ENCODE data around the gene SYNDIG1. TPM values are rescaled to one million over a fixed set of nuclear protein-coding genes. Genes with fewer than 3 reads are reported as not detected.

Gene SYNDIG1
- total RNA-seq, 4 donors from 2014 or later: not detected

DNA sequence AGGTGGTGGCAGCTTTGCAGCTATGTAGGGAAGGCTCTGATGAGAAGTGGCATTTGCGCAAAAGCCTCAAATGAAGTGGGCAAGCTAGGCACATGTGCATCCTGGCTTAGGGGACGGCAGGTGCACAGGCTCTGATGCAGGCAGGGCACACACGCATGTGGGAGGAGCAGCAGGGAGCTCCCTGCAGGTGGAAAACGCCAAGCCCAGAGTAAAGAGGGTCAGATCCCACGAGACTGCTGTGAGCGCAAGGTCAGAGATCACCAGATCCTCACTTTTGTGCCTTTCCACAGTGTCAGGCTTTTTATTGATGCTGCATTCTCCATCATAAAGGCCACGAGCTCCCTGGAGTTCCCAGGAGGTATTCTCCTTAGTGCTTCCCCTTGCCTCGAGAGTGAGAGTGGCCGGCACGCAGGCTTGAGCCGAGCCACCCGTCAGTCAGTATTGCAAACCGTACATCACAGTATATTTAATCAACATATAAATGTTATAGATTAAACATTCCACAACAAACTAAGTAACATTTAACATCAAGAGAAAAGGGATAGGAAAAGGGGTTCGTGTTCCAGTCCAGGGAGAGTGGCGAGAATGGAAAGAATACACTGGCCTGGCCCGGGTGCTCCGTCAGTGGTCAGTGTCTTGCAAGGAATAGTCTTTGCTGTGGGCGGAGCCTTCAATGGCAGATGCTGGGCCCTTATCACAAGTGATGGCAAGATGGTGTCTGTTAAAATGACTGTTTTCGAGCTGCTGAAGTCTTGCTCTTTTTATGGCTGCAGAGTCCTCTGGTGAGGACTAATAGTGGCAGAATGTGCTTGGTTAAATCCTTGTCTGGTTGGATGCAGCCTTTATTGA, 109.4 kb downstream of the SYNDIG1 start:
- WGBS, 2 donors: 74 to 76% methylated on average over 17 to 19 of the region's 19 CpGs
- TF ChIP-seq POLR2A (IDR thresholded peaks at IDR 0.05): no peak
- DNase-seq: no peak
- H3K27me3 ChIP-seq: no peaks in the 10 kb centered on the region
- no peaks in the 10 kb centered on the region for H3K4me1 ChIP-seq
- no peaks in the 10 kb centered on the region for H3K36me3 ChIP-seq
- intact Hi-C loops (cut with DNase I): no loop called here
- no peaks in the 10 kb centered on the region for H3K9me3 ChIP-seq
- no peak overlapping the region for H3K4me3 ChIP-seq
- no peak overlapping the region for H3K27ac ChIP-seq

DNA sequence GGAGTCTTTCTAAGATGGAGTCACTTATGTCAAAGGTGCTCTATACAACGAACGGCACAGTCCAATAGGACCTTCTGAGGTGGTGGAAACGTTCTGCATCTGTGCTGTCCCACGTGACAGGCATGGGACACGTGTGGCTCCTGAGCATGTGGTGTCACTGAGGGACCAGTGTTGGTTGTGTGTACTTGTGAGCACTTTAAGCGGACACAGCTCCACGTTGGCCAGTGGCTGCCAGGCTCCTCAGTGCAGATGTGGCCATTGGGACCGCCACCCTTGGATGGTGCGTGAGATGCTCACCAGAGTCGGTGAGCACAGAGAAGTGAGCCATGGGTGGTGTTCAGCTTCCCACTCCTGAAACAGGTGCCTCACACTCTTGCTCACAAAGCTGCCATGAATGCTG, 110.0 kb downstream of the SYNDIG1 start:
- no peak for DNase-seq
- 63 to 74% methylated on average over 4 to 6 of the region's 10 CpGs for WGBS, 2 donors
- Histone ChIP-seq H3K27ac (no peak overlapping the region), H3K27me3 (no peaks in the 10 kb centered on the region), H3K36me3 (no peaks in the 10 kb centered on the region), H3K4me3 (no peak overlapping the region), H3K9me3 (no peaks in the 10 kb centered on the region), H3K4me1 (no peaks in the 10 kb centered on the region)
- intact Hi-C loops (cut with DNase I): no loop called here
- no peak for TF ChIP-seq POLR2A (IDR thresholded peaks at IDR 0.05)
- TF ChIP-seq, protein P1, sequence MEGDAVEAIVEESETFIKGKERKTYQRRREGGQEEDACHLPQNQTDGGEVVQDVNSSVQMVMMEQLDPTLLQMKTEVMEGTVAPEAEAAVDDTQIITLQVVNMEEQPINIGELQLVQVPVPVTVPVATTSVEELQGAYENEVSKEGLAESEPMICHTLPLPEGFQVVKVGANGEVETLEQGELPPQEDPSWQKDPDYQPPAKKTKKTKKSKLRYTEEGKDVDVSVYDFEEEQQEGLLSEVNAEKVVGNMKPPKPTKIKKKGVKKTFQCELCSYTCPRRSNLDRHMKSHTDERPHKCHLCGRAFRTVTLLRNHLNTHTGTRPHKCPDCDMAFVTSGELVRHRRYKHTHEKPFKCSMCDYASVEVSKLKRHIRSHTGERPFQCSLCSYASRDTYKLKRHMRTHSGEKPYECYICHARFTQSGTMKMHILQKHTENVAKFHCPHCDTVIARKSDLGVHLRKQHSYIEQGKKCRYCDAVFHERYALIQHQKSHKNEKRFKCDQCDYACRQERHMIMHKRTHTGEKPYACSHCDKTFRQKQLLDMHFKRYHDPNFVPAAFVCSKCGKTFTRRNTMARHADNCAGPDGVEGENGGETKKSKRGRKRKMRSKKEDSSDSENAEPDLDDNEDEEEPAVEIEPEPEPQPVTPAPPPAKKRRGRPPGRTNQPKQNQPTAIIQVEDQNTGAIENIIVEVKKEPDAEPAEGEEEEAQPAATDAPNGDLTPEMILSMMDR (IDR thresholded peaks at IDR 0.05): no peak

DNA sequence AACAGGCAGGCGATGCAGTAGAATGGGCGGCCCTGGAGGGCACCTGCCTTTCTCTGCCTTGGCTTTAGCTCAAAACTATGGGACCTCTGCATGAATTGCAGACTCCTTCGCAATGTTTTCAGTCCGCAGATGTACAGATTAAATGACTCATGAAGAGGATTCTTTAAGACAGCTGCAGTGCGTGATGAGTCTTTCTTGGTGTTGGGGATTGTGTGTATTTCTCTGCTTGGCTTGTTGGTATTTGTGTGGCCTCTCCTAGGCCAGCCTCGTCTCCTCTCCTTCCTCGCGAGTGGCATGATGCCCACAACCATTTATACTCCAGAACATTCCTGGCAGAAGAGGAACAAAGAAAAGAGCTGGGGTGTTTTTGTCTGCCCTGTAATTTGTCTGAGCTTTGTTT, 110.6 kb downstream of the SYNDIG1 start:
- intact Hi-C loops (cut with DNase I): no loop called here
- Histone ChIP-seq H3K36me3 (no peaks in the 10 kb centered on the region), H3K9me3 (no peaks in the 10 kb centered on the region), H3K4me1 (no peaks in the 10 kb centered on the region), H3K4me3 (no peak overlapping the region), H3K27me3 (no peaks in the 10 kb centered on the region), H3K27ac (no peak overlapping the region)
- no peak for DNase-seq
- 55 to 58% methylated on average over 8 of the region's 8 CpGs for whole genome bisulfite sequencing, 2 donors
- TF ChIP-seq POLR2A (IDR thresholded peaks at IDR 0.05): no peak
- TF ChIP-seq, protein P1 (IDR thresholded peaks at IDR 0.05): no peak

DNA sequence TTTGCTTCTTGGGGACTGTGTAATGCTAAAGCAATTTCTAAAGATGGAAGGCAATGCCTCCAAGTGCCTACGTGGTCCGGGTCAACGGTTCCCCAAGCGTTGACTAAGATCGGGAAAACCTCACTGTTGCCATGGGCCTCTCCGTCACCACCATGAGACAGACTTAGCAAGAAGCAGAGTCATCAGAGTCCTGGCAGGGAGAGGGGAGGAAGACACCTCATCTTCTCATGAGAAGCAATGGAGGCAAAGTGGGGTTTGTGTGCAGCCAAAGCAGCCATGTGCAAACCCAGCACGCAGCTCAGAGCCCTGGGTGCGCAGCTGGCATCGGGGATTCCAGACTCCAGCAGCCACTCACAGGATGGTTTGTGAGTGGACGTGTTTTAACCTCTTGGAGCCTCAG, 111.4 kb downstream of the SYNDIG1 start:
- no peak for TF ChIP-seq POLR2A (IDR thresholded peaks at IDR 0.05)
- TF ChIP-seq, protein P1 (IDR thresholded peaks at IDR 0.05): no peak
- Histone ChIP-seq H3K4me1 (no peaks in the 10 kb centered on the region), H3K27ac (no peak overlapping the region), H3K4me3 (no peak overlapping the region), H3K27me3 (no peaks in the 10 kb centered on the region), H3K36me3 (no peaks in the 10 kb centered on the region), H3K9me3 (no peaks in the 10 kb centered on the region)
- no peak for DNase-seq
- intact Hi-C loops (cut with DNase I): no loop called here
- 78 to 91% methylated on average over 7 to 8 of the region's 10 CpGs for WGBS, 2 donors

DNA sequence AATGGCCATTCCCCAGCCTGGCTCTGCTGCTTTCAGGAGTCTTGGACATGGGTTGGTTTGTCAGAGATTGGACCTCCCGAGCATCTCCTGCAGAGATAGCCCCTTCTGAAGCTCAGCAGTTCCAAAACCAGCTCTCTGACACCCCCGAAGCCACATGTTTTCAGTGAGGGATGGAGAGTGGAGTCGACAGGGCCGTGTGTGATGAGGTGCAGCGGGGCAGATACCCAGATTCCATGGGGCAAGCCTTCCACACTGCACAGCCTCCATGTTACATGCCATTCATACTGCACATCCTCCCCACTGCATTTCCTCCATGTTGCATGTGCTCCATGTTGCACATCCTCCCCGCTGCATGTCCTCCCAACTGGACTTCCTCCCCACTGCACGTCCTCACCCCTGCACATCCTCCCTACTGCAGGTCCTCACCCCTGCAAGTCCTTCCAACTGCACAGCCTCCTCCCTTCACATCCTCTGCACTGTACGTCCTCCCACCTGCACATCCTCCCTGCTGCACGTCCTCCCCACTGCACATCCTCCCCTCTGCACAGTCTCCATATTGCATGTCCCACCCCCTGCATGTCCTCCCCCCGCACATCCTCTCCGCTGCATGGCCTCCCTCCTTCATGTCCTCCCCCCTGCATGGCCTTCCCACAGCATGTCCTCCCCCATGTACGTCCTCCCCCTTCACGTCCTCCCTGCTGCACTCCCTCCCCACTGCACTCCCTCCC, 112.2 kb downstream of the SYNDIG1 start:
- WGBS, 2 donors: 74 to 77% methylated on average over 8 to 13 of the region's 13 CpGs
- Histone ChIP-seq H3K27me3 (no peaks in the 10 kb centered on the region), H3K4me3 (no peak overlapping the region), H3K9me3 (no peaks in the 10 kb centered on the region), H3K4me1 (no peaks in the 10 kb centered on the region), H3K27ac (no peak overlapping the region), H3K36me3 (no peaks in the 10 kb centered on the region)
- DNase-seq: no peak
- intact Hi-C loops (cut with DNase I): no loop called here
- no peak for TF ChIP-seq POLR2A (IDR thresholded peaks at IDR 0.05)
- TF ChIP-seq, protein P1 (IDR thresholded peaks at IDR 0.05): no peak
